IMR-90 (cell line): Measurements from ENCODE around the gene UBL5.

Source experiments
- BHLHE40 ChIP-seq: fragments of 150-350 bp; IDR thresholded peaks from 2 replicates; pipeline ENCODE4 v1.6.1; 2016; ENCODE audit warnings: mild to moderate bottlenecking, low read depth, low read length
- CEBPB ChIP-seq: IDR thresholded peaks from 2 replicates; pipeline ENCODE4 v1.6.1; 2012; ENCODE audit warnings: low read depth, low read length, improper control_type of control experiment
- CHD1 ChIP-seq: IDR thresholded peaks from 2 replicates; pipeline ENCODE4 v1.6.1; 2012; ENCODE audit warnings: low read depth, low read length, improper control_type of control experiment
- CTCF ChIP-seq: conservative IDR thresholded peaks from 2 replicates; pipeline ENCODE4 v1.5.1; 2012; ENCODE audit warnings: mild to moderate bottlenecking, low read depth, low read length, improper control_type of control experiment
- ELK1 ChIP-seq: fragments of 150-350 bp; IDR thresholded peaks from 2 replicates; pipeline ENCODE4 v1.6.1; 2016; ENCODE audit warnings: low read depth, mild to moderate bottlenecking, low read length, moderate library complexity, borderline replicate concordance
- FOS ChIP-seq: fragments of 150-350 bp; IDR thresholded peaks from 2 replicates; pipeline ENCODE4 v1.6.1; 2016; ENCODE audit warnings: low read depth, low read length
- MAZ ChIP-seq: IDR thresholded peaks from 2 replicates; pipeline ENCODE4 v1.6.1; 2012; ENCODE audit warnings: low read depth, mild to moderate bottlenecking, low read length, improper control_type of control experiment, moderate library complexity, borderline replicate concordance
- MXI1 ChIP-seq: IDR thresholded peaks from 2 replicates; pipeline ENCODE4 v1.6.1; 2012; ENCODE audit warnings: low read depth, mild to moderate bottlenecking, low read length, moderate library complexity, borderline replicate concordance
- POLR2A ChIP-seq: IDR thresholded peaks from 2 replicates; pipeline ENCODE4 v1.6.1; 2012; ENCODE audit warnings: mild to moderate bottlenecking, low read depth, low read length
- RAD21 ChIP-seq: IDR thresholded peaks from 2 replicates; pipeline ENCODE4 v1.6.1; 2012; ENCODE audit warnings: low read length, improper control_type of control experiment
- RCOR1 ChIP-seq: IDR thresholded peaks from 2 replicates; pipeline ENCODE4 v1.6.1; 2012; ENCODE audit warnings: mild to moderate bottlenecking, low read length, improper control_type of control experiment; ENCODE audit not compliant: insufficient replicate concordance
- RFX5 ChIP-seq: IDR thresholded peaks from 2 replicates; pipeline ENCODE4 v1.8.0; 2012; ENCODE audit warnings: low read depth, mild to moderate bottlenecking, low read length, moderate library complexity
- SMC3 ChIP-seq: fragments of 150-350 bp; IDR thresholded peaks from 2 replicates; pipeline ENCODE4 v1.6.1; 2016; ENCODE audit warnings: low read depth, mild to moderate bottlenecking, antibody characterized with exemption, low read length, moderate library complexity
- USF2 ChIP-seq: fragments of 150-350 bp; IDR thresholded peaks from 2 replicates; pipeline ENCODE4 v1.6.1; 2017; ENCODE audit warnings: mild to moderate bottlenecking, antibody characterized with exemption, low read length, low read depth

GRCh38 chr19:9842834-9843625, 15.3 kb downstream of the UBL5 start:
- no peak for TF ChIP-seq CTCF
- no peak for TF ChIP-seq ELK1
- no peak for TF ChIP-seq CEBPB
- TF ChIP-seq POLR2A: no peak
- no peak for TF ChIP-seq RCOR1
- no peak for TF ChIP-seq MXI1
- TF ChIP-seq FOS: no peak
- no peak for TF ChIP-seq MAZ
- TF ChIP-seq SMC3: no peak
- TF ChIP-seq RAD21: no peak
- no peak for TF ChIP-seq RFX5
- no peak for TF ChIP-seq BHLHE40
- no peak for TF ChIP-seq CHD1
- no peak for TF ChIP-seq USF2
